ENCODE measurements around the gene RHOT2.

Gene RHOT2

DNA sequence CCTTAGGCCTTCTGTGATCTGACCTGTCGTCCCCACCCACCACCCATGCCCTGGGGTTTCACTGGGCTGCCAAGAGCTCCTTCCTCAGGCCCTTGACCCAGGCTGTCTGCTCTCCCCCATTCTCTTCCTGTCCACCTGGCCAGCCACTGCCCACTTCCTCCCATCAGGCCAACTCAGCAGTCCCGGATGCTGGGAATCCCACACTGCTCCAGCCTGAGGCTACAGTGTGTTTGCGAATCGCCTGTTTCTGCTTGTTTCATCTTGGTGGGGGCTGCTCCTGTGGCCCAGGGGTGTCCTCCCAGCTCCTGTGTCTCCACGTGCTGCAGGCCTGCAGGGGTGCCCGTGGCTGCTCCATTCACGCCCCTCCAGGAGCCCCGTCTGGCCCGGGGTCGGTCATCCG, 46.1 kb downstream of the RHOT2 start:
- DNase-seq (ENCODE audit: low read depth, low spot score): no peak

GRCh38 chr16:714558-715476, 46.9 kb downstream of the RHOT2 start, which contains the start of gene METRN:
METRN (plus strand) TSS chr16:715118; CDS start chr16:715290, 172 bp downstream.
- DNase-seq (ENCODE audit: low read depth, low spot score): peak; percentile 78

DNA sequence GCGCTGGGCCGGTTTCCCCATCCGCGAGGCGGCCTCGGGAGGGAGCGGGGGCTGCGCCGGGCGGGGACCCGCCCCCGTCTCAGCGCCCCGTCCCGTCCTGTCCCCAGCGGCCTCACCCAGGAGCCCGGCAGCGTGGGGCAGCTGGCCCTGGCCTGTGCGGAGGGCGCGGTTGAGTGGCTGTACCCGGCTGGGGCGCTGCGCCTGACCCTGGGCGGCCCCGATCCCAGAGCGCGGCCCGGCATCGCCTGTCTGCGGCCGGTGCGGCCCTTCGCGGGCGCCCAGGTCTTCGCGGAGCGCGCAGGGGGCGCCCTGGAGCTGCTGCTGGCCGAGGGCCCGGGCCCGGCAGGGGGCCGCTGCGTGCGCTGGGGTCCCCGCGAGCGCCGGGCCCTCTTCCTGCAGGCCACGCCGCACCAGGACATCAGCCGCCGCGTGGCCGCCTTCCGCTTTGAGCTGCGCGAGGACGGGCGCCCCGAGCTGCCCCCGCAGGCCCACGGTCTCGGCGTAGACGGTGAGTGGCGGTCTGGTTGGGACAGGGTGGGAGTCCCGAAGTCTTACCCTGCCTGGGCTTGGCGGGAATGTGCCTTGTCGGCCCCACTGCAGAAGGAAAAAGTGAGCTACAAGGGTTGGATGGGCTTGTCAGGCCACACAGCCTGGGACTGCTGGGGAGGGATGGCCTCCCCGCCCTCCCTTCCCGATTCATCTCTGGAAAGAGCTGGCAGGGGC, 47.7 kb downstream of the RHOT2 start:
- DNase-seq (ENCODE audit: low read depth, low spot score): no peak

DNA sequence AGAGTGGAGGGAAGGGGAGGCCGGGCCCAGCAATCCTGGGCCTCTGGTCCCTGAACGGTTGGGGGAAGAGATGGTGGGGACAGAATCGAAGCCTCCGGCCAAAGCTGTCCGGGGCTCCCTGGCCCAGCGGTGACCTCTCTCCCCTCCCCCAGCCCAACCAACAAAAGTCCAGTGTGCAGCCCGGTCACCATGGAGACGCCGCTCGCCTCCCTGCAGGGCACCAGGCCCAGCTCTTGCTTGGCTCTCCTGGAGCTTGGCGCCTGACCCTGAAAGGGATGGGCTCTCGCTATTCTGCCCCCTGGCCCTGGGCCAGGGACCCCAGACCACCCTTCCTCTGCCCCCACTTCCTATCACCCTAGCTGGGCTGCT, 48.3 kb downstream of the RHOT2 start:
- DNase-seq (ENCODE audit: low read depth, low spot score): no peak

DNA sequence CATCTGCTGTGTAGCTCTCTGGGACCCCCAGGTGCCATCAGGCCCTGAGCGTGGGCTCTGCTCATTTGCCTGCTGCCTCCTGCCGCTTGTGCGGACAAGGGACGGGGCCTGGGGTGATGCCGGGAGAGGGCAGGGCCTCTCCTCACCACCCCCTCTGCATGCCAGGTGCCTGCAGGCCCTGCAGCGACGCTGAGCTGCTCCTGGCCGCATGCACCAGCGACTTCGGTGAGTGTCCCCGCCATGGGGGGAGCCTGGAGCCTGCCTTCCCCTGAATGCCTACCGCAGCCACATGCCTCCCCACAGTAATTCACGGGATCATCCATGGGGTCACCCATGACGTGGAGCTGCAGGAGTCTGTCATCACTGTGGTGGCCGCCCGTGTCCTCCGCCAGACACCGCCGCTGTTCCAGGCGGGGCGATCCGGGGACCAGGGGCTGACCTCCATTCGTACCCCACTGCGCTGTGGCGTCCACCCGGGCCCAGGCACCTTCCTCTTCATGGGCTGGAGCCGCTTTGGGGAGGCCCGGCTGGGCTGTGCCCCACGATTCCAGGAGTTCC, 48.9 kb downstream of the RHOT2 start:
- no peak for DNase-seq (ENCODE audit: low read depth, low spot score)

- DNase-seq (ENCODE audit: low read depth, low spot score): no peak
Measured at GRCh38 chr16:717450-718245, 49.7 kb downstream of the RHOT2 start.

DNA sequence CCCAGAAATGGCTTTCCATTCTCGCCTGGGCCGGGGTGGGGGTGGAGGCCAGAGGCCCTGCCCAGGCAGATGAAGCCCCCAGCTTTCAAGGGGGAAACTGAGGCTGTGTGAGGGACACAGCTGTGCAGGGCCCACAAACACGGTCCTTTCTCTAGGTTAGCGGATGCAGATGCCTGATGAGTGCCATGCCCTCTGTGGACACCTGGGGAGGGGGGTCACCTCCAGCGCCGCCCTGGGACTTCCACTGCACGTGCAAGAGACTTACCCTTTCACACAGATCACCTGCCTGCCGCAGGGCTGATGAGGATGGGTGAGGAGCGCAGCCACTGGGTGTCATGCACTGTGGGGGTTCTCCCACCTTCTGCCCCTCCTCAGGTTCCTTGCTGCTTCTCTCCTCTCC, 50.5 kb downstream of the RHOT2 start:
- no peak for DNase-seq (ENCODE audit: low read depth, low spot score)

- no peak for DNase-seq (ENCODE audit: low read depth, low spot score)
Measured at GRCh38 chr16:718922-719321, 51.0 kb downstream of the RHOT2 start.

GRCh38 chr16:719815-720446, 52.0 kb downstream of the RHOT2 start:
- no peak for DNase-seq (ENCODE audit: low read depth, low spot score)

- no peak for DNase-seq (ENCODE audit: low read depth, low spot score)
Measured at GRCh38 chr16:720447-720989, 52.6 kb downstream of the RHOT2 start.

DNA sequence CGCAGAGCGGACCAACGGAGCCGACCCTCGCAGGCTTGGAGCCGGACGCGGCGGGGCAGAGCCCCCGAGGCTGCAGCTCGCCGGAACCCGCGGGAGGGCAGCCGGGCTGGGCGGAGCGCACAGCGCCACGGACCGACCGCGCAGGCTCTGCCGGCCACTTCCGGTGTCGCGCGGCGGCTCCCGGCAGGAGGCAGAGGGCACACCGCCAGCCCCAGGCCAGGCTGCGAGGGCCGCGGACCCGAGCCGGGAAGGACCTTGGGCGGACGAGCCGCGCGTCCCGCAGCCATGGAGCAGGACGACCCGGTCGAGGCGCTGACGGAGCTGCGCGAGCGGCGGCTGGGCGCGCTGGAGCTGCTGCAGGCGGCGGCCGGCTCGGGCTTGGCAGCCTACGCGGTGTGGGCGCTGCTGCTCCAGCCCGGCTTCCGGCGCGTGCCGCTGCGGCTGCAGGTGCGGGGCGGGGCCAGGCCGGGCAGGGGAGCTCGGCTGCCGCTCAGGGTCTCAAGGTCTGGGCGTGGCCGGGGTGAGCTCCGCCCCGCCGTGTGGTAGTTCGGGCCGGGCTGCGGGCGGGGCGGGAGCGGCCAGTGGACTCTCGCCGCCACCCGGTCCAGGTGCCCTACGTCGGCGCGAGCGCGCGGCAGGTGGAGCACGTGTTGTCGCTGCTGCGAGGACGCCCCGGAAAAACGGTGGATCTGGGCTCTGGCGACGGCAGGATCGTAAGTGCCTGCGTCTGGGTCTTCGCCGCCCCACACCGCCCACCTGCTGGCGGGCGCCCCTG, 53.2 kb downstream of the RHOT2 start, which contains the start of gene ANTKMT:
ANTKMT (plus strand) TSS at position 157 of the 775 bp plus-strand sequence; CDS start at position 286, 129 bp downstream.
- peak; percentile 54 for DNase-seq (ENCODE audit: low read depth, low spot score)

DNA sequence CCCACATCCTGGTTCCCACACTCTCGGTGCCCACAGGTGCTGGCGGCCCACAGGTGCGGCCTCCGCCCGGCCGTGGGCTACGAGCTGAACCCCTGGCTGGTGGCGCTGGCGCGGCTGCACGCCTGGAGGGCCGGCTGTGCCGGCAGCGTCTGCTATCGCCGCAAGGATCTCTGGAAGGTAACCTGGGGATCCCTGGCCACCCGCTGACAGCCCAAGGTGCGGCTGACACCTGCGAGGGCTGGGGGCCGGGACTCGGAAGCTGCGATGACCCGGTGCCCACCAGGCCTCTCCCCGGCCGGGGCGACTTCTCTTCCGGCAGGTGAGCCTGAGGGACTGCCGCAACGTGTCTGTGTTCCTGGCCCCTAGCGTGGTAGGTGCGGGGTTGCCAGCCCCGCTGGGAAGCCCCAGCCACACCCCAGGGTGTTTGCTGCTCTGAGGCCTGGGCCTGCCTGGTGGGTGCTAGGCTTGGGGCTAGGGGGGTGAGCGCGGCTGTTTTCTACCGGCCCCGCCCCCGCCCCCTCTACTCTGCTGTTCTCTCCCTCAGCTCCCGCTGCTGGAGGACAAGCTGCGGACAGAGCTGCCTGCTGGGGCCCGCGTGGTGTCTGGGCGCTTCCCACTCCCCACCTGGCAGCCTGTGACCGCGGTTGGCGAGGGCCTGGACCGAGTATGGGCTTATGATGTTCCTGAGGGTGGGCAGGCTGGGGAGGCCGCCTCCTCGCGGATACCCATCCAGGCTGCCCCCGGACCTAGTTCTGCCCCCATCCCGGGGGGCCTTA, 54.0 kb downstream of the RHOT2 start:
- no peak for DNase-seq (ENCODE audit: low read depth, low spot score)

- DNase-seq (ENCODE audit: low read depth, low spot score): no peak
Measured at GRCh38 chr16:722835-723633, 55.1 kb downstream of the RHOT2 start.

GRCh38 chr16:723695-724094, 55.8 kb downstream of the RHOT2 start:
- DNase-seq (ENCODE audit: low read depth, low spot score): no peak
